ENCODE results near the gene HECTD3. TPM values are rescaled to one million over a fixed set of nuclear protein-coding genes. Genes with fewer than 3 reads are reported as not detected.
"Not testable (repeated sequence)": the region's sequence is repeated elsewhere in the genome, so short reads cannot be mapped to it uniquely, and the experiment has no call there.

HECTD3 gene
- polyA plus RNA-seq, 2 donors = 25.1 to 38.6 TPM

DNA sequence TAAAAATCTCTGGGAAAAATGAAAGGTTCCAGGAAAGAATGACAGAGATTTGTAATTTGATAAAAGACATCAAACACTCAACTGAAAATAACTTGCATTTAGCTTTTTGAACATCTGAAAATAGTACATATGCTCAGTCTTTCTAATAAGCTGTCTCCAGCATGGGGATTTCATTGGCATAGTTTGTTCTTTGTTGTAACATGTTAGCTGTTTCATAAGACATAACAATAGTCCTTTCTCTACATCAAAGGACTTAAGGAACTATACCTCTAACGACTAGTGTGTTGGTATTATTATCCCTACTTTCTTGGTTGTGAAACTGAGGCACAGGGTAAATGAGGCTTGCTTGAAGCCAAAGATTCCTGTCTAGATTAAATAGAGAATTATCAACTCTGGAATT is 46.7 kb downstream of the HECTD3 start:
- 51 to 67% methylated on average over 1 of the region's 1 CpG for WGBS, 2 donors
- no peaks in the 10 kb centered on the region for H3K9me3 ChIP-seq (ENCODE audit: control insufficient read depth in 2 of 2, insufficient read depth in 1 of 2, low read depth in 1 of 2, low read length in 1 of 2)

DNA sequence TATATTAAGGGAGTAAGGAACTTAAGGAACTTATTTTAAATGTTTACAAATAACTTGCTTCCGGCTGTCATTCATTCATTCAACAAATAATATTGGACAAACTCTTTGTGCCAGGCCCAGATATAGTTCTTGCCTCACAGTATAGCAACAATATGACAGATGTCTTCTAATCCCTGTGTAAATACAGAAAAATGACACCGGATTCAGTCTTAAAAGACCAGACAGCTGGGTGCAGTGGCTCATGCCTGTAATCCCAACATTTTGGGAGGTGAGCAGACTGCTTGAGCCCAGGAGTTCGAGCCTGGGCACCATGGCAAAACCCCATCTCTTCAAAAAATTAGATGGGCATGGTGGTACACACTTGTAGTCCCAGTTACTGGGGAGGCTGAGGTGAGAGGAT is 48.4 kb downstream of the HECTD3 start:
- WGBS, 2 donors = 83 to 85% methylated on average over 3 of the region's 3 CpGs
- Histone ChIP-seq H3K27ac (ENCODE audit: low read depth in 2 of 2, low read length in 1 of 2) (no peak overlapping the region), H3K27me3 (ENCODE audit: control insufficient read depth in 1 of 2, insufficient read depth in 2 of 2, low read length in 2 of 2) (no peaks in the 10 kb centered on the region)

More for the DNA sequence above, 46.7 kb downstream of the HECTD3 start:
- H3K27me3 ChIP-seq (ENCODE audit: control insufficient read depth in 1 of 2, insufficient read depth in 2 of 2, low read length in 2 of 2) = no peaks in the 10 kb centered on the region
- H3K36me3 ChIP-seq (ENCODE audit: control insufficient read depth in 2 of 2, insufficient read depth in 2 of 2, low read length in 1 of 2) = no peaks in the 10 kb centered on the region
- no peak overlapping the region for H3K27ac ChIP-seq (ENCODE audit: low read depth in 2 of 2, low read length in 1 of 2)
- no peaks in the 10 kb centered on the region for H3K4me1 ChIP-seq (ENCODE audit: control insufficient read depth in 2 of 2, insufficient read depth in 2 of 2, low read length in 1 of 2)
- H3K4me3 ChIP-seq (ENCODE audit: low read depth in 1 of 2, low read length in 2 of 2) = no peak overlapping the region

GRCh38 chr1:44962022-44962421 is 49.1 kb downstream of the HECTD3 start:
- not testable (repeated sequence) for H3K9me3 ChIP-seq (ENCODE audit: control insufficient read depth in 2 of 2, insufficient read depth in 1 of 2, low read depth in 1 of 2, low read length in 1 of 2); H3K4me3 ChIP-seq (ENCODE audit: low read depth in 1 of 2, low read length in 2 of 2); H3K36me3 ChIP-seq (ENCODE audit: control insufficient read depth in 2 of 2, insufficient read depth in 2 of 2, low read length in 1 of 2); H3K4me1 ChIP-seq (ENCODE audit: control insufficient read depth in 2 of 2, insufficient read depth in 2 of 2, low read length in 1 of 2); H3K27me3 ChIP-seq (ENCODE audit: control insufficient read depth in 1 of 2, insufficient read depth in 2 of 2, low read length in 2 of 2); H3K27ac ChIP-seq (ENCODE audit: low read depth in 2 of 2, low read length in 1 of 2)
- 94 to 95% methylated on average over 4 of the region's 4 CpGs for WGBS, 2 donors

More for the DNA sequence above, 48.4 kb downstream of the HECTD3 start:
- no peak overlapping the region for H3K4me3 ChIP-seq (ENCODE audit: low read depth in 1 of 2, low read length in 2 of 2)
- H3K4me1 ChIP-seq (ENCODE audit: control insufficient read depth in 2 of 2, insufficient read depth in 2 of 2, low read length in 1 of 2) = no peaks in the 10 kb centered on the region
- no peaks in the 10 kb centered on the region for H3K36me3 ChIP-seq (ENCODE audit: control insufficient read depth in 2 of 2, insufficient read depth in 2 of 2, low read length in 1 of 2)
- no peaks in the 10 kb centered on the region for H3K9me3 ChIP-seq (ENCODE audit: control insufficient read depth in 2 of 2, insufficient read depth in 1 of 2, low read depth in 1 of 2, low read length in 1 of 2)

GRCh38 chr1:44957566-44957965 is 53.6 kb downstream of the HECTD3 start:
- not testable (repeated sequence) for H3K4me3 ChIP-seq (ENCODE audit: low read depth in 1 of 2, low read length in 2 of 2); H3K27ac ChIP-seq (ENCODE audit: low read depth in 2 of 2, low read length in 1 of 2); H3K27me3 ChIP-seq (ENCODE audit: control insufficient read depth in 1 of 2, insufficient read depth in 2 of 2, low read length in 2 of 2); H3K4me1 ChIP-seq (ENCODE audit: control insufficient read depth in 2 of 2, insufficient read depth in 2 of 2, low read length in 1 of 2); H3K36me3 ChIP-seq (ENCODE audit: control insufficient read depth in 2 of 2, insufficient read depth in 2 of 2, low read length in 1 of 2); H3K9me3 ChIP-seq (ENCODE audit: control insufficient read depth in 2 of 2, insufficient read depth in 1 of 2, low read depth in 1 of 2, low read length in 1 of 2)
- 85 to 87% methylated on average over 3 of the region's 3 CpGs for WGBS, 2 donors

DNA sequence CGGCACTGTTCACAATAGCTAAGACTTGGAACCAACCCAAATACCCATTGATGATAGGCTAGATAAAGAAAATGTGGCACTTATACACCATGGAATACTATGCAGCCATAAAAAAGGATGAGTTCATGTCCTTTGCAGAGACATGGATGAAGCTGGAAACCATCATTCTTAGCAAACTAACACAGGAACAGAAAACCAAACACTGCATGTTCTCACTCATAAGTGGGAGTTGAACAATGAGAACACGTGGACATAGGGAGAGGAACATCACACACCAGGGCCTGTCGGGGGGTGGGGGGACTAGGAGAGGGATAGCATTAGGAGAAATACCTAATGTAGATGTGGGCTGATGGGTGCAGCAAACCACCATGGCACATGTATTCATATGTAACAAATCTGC is 55.0 kb downstream of the HECTD3 start:
- not testable (repeated sequence) for H3K27ac ChIP-seq (ENCODE audit: low read depth in 2 of 2, low read length in 1 of 2); H3K27me3 ChIP-seq (ENCODE audit: control insufficient read depth in 1 of 2, insufficient read depth in 2 of 2, low read length in 2 of 2); H3K4me3 ChIP-seq (ENCODE audit: low read depth in 1 of 2, low read length in 2 of 2); H3K9me3 ChIP-seq (ENCODE audit: control insufficient read depth in 2 of 2, insufficient read depth in 1 of 2, low read depth in 1 of 2, low read length in 1 of 2); H3K36me3 ChIP-seq (ENCODE audit: control insufficient read depth in 2 of 2, insufficient read depth in 2 of 2, low read length in 1 of 2); H3K4me1 ChIP-seq (ENCODE audit: control insufficient read depth in 2 of 2, insufficient read depth in 2 of 2, low read length in 1 of 2)
- WGBS, 2 donors = 99 to 100% methylated on average over 3 of the region's 3 CpGs

Other genes starting within 250 kb of the HECTD3 start
- 1,000 to 10,000 TPM; 2,523 to 3,063 TPM for gene RPS8, start 235.8 kb downstream of the HECTD3 start, polyA plus RNA-seq
- under 1 TPM; 0.11 to 0.26 TPM for gene BEST4, start 223.2 kb downstream of the HECTD3 start, polyA plus RNA-seq
- 10 to 100 TPM; 23.1 to 58.1 TPM for gene PLK3, start 210.9 kb downstream of the HECTD3 start, polyA plus RNA-seq
- gene DYNLT4, start 204.0 kb downstream of the HECTD3 start, polyA plus RNA-seq = under 1 TPM; 0.14 to 0.26 TPM
- 1 to 10 TPM; 1.3 to 8.0 TPM for gene BTBD19, start 202.8 kb downstream of the HECTD3 start, polyA plus RNA-seq
- under 1 TPM; 0.34 to 0.71 TPM for gene PTCH2, start 168.1 kb downstream of the HECTD3 start, polyA plus RNA-seq
- 10 to 100 TPM in 1 of 2 donors, 1 to 10 TPM in 1; 8.3 to 19.1 TPM for gene EIF2B3, start 24.7 kb downstream of the HECTD3 start, polyA plus RNA-seq
- gene UROD, start 930 bp upstream of the HECTD3 start, polyA plus RNA-seq = 10 to 100 TPM; 38.9 to 58.3 TPM
- gene ZSWIM5, start 195.3 kb upstream of the HECTD3 start, polyA plus RNA-seq = under 1 TPM; 0.41 to 0.71 TPM